ENCODE results near the gene PLEKHG4B.

The PLEKHG4B gene

GRCh38 chr5:178110-178509 lies 86.1 kb downstream of the PLEKHG4B start:
- TF ChIP-seq CTCF (IDR thresholded peaks at IDR 0.05; ENCODE audit: control insufficient read depth, insufficient read depth, low read depth, low read length, missing control alignments): no peak
- no peak overlapping the region for H3K4me3 ChIP-seq (ENCODE audit: control insufficient read depth, low read depth, low read length)
- DNase-seq (ENCODE audit: low read depth): no peak

- TF ChIP-seq CTCF (IDR thresholded peaks at IDR 0.05; ENCODE audit: control insufficient read depth, insufficient read depth, low read depth, low read length, missing control alignments): no peak
- no peak overlapping the region for H3K4me3 ChIP-seq (ENCODE audit: control insufficient read depth, low read depth, low read length)
- DNase-seq (ENCODE audit: low read depth): no peak
Observed at GRCh38 chr5:179401-179800, 87.4 kb downstream of the PLEKHG4B start.

GRCh38 chr5:180286-180918 lies 88.4 kb downstream of the PLEKHG4B start:
- no peak for DNase-seq (ENCODE audit: low read depth)
- TF ChIP-seq CTCF (IDR thresholded peaks at IDR 0.05; ENCODE audit: control insufficient read depth, insufficient read depth, low read depth, low read length, missing control alignments): no peak
- no peak overlapping the region for H3K4me3 ChIP-seq (ENCODE audit: control insufficient read depth, low read depth, low read length)

GRCh38 chr5:181160-181559 lies 89.2 kb downstream of the PLEKHG4B start:
- no peak for TF ChIP-seq CTCF (IDR thresholded peaks at IDR 0.05; ENCODE audit: control insufficient read depth, insufficient read depth, low read depth, low read length, missing control alignments)
- H3K4me3 ChIP-seq (ENCODE audit: control insufficient read depth, low read depth, low read length): no peak overlapping the region
- DNase-seq (ENCODE audit: low read depth): no peak

- H3K4me3 ChIP-seq (ENCODE audit: control insufficient read depth, low read depth, low read length): no peak overlapping the region
- no peak for DNase-seq (ENCODE audit: low read depth)
- no peak for TF ChIP-seq CTCF (IDR thresholded peaks at IDR 0.05; ENCODE audit: control insufficient read depth, insufficient read depth, low read depth, low read length, missing control alignments)
Observed at GRCh38 chr5:181566-181965, 89.6 kb downstream of the PLEKHG4B start.

- TF ChIP-seq CTCF (IDR thresholded peaks at IDR 0.05; ENCODE audit: control insufficient read depth, insufficient read depth, low read depth, low read length, missing control alignments): no peak
- no peak for DNase-seq (ENCODE audit: low read depth)
- H3K4me3 ChIP-seq (ENCODE audit: control insufficient read depth, low read depth, low read length): no peak overlapping the region
Observed at GRCh38 chr5:182126-182525, 90.2 kb downstream of the PLEKHG4B start.

- H3K4me3 ChIP-seq (ENCODE audit: control insufficient read depth, low read depth, low read length): no peak overlapping the region
- TF ChIP-seq CTCF (IDR thresholded peaks at IDR 0.05; ENCODE audit: control insufficient read depth, insufficient read depth, low read depth, low read length, missing control alignments): no peak
- no peak for DNase-seq (ENCODE audit: low read depth)
Observed at GRCh38 chr5:184471-184870, 92.5 kb downstream of the PLEKHG4B start.
